HepG2 (cell line): ENCODE results near the gene ADGRD1. TPM values are rescaled to one million over a fixed set of nuclear protein-coding genes. Genes with fewer than 3 reads are reported as not detected.

Experiments used
- ATAC-seq: fragments of 200-7000 bp; cut with Tn5 transposase; 3 replicates; pipeline ENCODE4 v1.9.1; 2020; ENCODE audit warnings: mild to moderate bottlenecking, moderate library complexity
- BruUV-seq: library from RNA; stranded (reverse); fragments of 400-500 nt; replicated peaks from 2 replicates; lab custom pipeline; 2021; lab: Mats Ljungman, UMichigan
- CTCF ChIA-PET: fragments of 300-600 bp; formaldehyde crosslinking; extraction: SDS; loops from one replicate; lab custom pipeline; 2021; ENCODE audit warnings: low total read pairs, inconsistent platforms, low intra/inter-chr PET ratio; lab: Yijun Ruan, JAX
- POLR2A ChIA-PET: fragments of 350-600 bp; sonication (Branson Sonifier 250); formaldehyde crosslinking; loops from one replicate; lab custom pipeline; 2020; ENCODE audit warnings: antibody characterized with exemption, inconsistent platforms; lab: Yijun Ruan, JAX
- DNase-seq: peaks from one replicate; pipeline ENCODE4 v3.0.0-alpha.2; 2015; ENCODE audit warnings: low spot score
- FAIRE-seq: peaks from 3 replicates; lab custom pipeline; 2011; peaks lifted over from hg19 to GRCh38; lab: Jason Lieb, UNC
- H2AFZ ChIP-seq: one replicate; pipeline ENCODE4 v1.6.1; 2011; ENCODE audit warnings: low read length, inconsistent platforms
- H3K27ac ChIP-seq: fragments of 300-600 bp; 3 replicates; pipeline ENCODE4 v1.8.0; 2011; ENCODE audit warnings: mixed run types, mild to moderate bottlenecking, mixed read lengths, low read length, inconsistent platforms; ENCODE audit not compliant: insufficient read depth; ENCODE audit errors: extremely low read length
- H3K27me3 ChIP-seq, 2 experiments: fragments of 200-600 bp in 1 of 2; 2 replicates in 1 of 2; 3 replicates in 1 of 2; pipeline versions ENCODE4 v1.6.0 to v1.8.0; 2011; ENCODE audit warnings: low read length in 2 of 2, mild to moderate bottlenecking in 2 of 2, moderate library complexity in 2 of 2, inconsistent platforms in 1 of 2; ENCODE audit not compliant: insufficient read depth in 2 of 2, control insufficient read depth in 1 of 2
- H3K36me3 ChIP-seq, 2 experiments: fragments of 200-600 bp in 1 of 2; replicated peaks in 1 of 2; 2 replicates in 1 of 2; 3 replicates in 1 of 2; pipeline versions ENCODE4 v1.5.1 to v1.8.0; 2011; ENCODE audit warnings: low read length in 2 of 2, inconsistent platforms in 1 of 2; ENCODE audit not compliant: insufficient read depth in 2 of 2, control insufficient read depth in 1 of 2
- H3K4me1 ChIP-seq: 2 replicates; pipeline ENCODE4 v1.5.1; 2012; ENCODE audit warnings: low read length, inconsistent platforms; ENCODE audit not compliant: insufficient read depth
- H3K4me2 ChIP-seq: 2 replicates; pipeline ENCODE4 v1.6.0; 2011; ENCODE audit warnings: low read depth, low read length, inconsistent platforms
- H3K4me3 ChIP-seq, 3 experiments: fragments of 200-600 bp in 1 of 3; sonication (generic), shearing (Covaris generic) in 1 of 3; replicated peaks in 1 of 3; 2 replicates each; pipeline ENCODE4 v1.5.1; 2011 to 2016; ENCODE audit warnings: low read length in 3 of 3, inconsistent platforms in 2 of 3, low read depth in 2 of 3, mild to moderate bottlenecking in 2 of 3, control low read depth in 1 of 3, mixed read lengths in 1 of 3; ENCODE audit not compliant: insufficient read depth in 1 of 3
- H3K79me2 ChIP-seq: one replicate; pipeline ENCODE4 v1.6.1; 2011; ENCODE audit warnings: low read length, inconsistent platforms; ENCODE audit not compliant: insufficient read depth
- H3K9ac ChIP-seq: 2 replicates; pipeline ENCODE4 v1.6.0; 2011; ENCODE audit warnings: mild to moderate bottlenecking, low read depth, low read length, inconsistent platforms; ENCODE audit not compliant: insufficient read depth
- H3K9me3 ChIP-seq: 2 replicates; pipeline ENCODE4 v1.5.1; 2012; ENCODE audit warnings: mild to moderate bottlenecking, low read length
- H4K20me1 ChIP-seq: 2 replicates; pipeline ENCODE4 v1.6.0; 2011; ENCODE audit warnings: inconsistent platforms, mild to moderate bottlenecking, low read length, moderate library complexity; ENCODE audit not compliant: insufficient read depth
- ASH2L ChIP-seq: fragments of 300-600, 200-600 bp; sonication (generic); IDR thresholded peaks from 2 replicates; pipeline ENCODE4 v1.7.0; 2017; ENCODE audit warnings: low read depth, mild to moderate bottlenecking, moderate library complexity, mixed read lengths, low read length; ENCODE audit not compliant: insufficient read length
- JUND ChIP-seq: sonication (generic); formaldehyde crosslinking; IDR thresholded peaks from 2 replicates; pipeline ENCODE4 v1.8.0; 2022; ENCODE audit warnings: mild to moderate bottlenecking, missing genetic modification reagents
- MXI1 ChIP-seq: IDR thresholded peaks from 3 replicates; pipeline ENCODE4 v1.6.1; 2012; ENCODE audit warnings: low read depth, low read length, inconsistent platforms, borderline replicate concordance
- PITX1 ChIP-seq: sonication (generic); formaldehyde crosslinking; IDR thresholded peaks from 2 replicates; pipeline ENCODE4 v1.5.1; 2020; ENCODE audit warnings: mild to moderate bottlenecking, missing genetic modification reagents
- ZNF160 ChIP-seq: sonication (generic); formaldehyde crosslinking; IDR thresholded peaks from 2 replicates; pipeline ENCODE4 v1.8.0; 2022; ENCODE audit warnings: mild to moderate bottlenecking, inconsistent platforms, missing genetic modification reagents
- ZNF333 ChIP-seq: sonication (generic); formaldehyde crosslinking; IDR thresholded peaks from 2 replicates; pipeline ENCODE4 v1.4.0; 2020; ENCODE audit warnings: mild to moderate bottlenecking, missing genetic modification reagents, borderline replicate concordance
- ZNF616 ChIP-seq: sonication (generic); formaldehyde crosslinking; IDR thresholded peaks from 2 replicates; pipeline ENCODE4 v1.5.0; 2020; ENCODE audit warnings: low read depth, mild to moderate bottlenecking, missing genetic modification reagents
- ZNF883 ChIP-seq: sonication (generic); formaldehyde crosslinking; IDR thresholded peaks from 2 replicates; pipeline ENCODE4 v1.5.1; 2020; ENCODE audit warnings: mild to moderate bottlenecking, missing genetic modification reagents; ENCODE audit errors: not compliant biosample characterization
- WGBS: methylation state at CpG from one replicate; pipeline ENCODE4 v1.1.6; 2017; ENCODE audit warnings: low lambda C conversion rate; 5-methylcytosine and 5-hydroxymethylcytosine counted together
- in situ Hi-C: cut with HindIII; loops from 2 replicates; pipeline ENCODE4 v1.10.0; 2017; ENCODE audit warnings: low pct_unique_long_range_greater_than_20kb; ENCODE audit not compliant: extremely low pct_ligation_motif_present
- intact Hi-C: fragments of 100-400 bp; cut with micrococcal nuclease; formaldehyde crosslinking; loops from one replicate; pipeline ENCODE4 v1.10.0; 2022; ENCODE audit not compliant: unreplicated experiment
- polyA plus RNA-seq, 8 experiments: library from polyadenylated mRNA; depleted of rRNA in 3 of 8; stranded (reverse) in 7 of 8; unstranded in 1 of 8; fragments of >200 nt; fragmentation: Illumina TruSeq in 4 of 8; extraction: Trizol in 4 of 8; gene quantifications; 2 replicates each; pipeline versions ENCODE4 v1.2.1 to v1.2.3, GENCODE V29; 2011 to 2016; ENCODE audit warnings: low read depth in 4 of 8, missing spikeins in 1 of 8, mixed read lengths in 1 of 8; ENCODE audit not compliant: insufficient read depth in 1 of 8
- total RNA-seq, 5 experiments: library from RNA; depleted of rRNA; stranded (reverse); fragments of >200 nt; fragmentation: Illumina TruSeq; extraction: Trizol; gene quantifications; 2 replicates each; pipeline ENCODE4 v1.2.3, GENCODE V29; 2016; ENCODE audit warnings: low read depth in 1 of 5
- TF ChIP-seq, protein P1 (sequence below): sonication (generic); formaldehyde crosslinking; IDR thresholded peaks from 2 replicates; pipeline ENCODE4 v1.4.0; 2020; ENCODE audit warnings: missing genetic modification reagents
- TF ChIP-seq, protein P2 (sequence below): sonication (generic); formaldehyde crosslinking; IDR thresholded peaks from 2 replicates; pipeline ENCODE4 v1.5.0; 2020; ENCODE audit warnings: missing genetic modification reagents
- TF ChIP-seq, protein P3 (sequence below): sonication (generic); formaldehyde crosslinking; IDR thresholded peaks from 2 replicates; pipeline ENCODE4 v1.8.0; 2022; ENCODE audit warnings: missing genetic modification reagents, mild to moderate bottlenecking, moderate library complexity, borderline replicate concordance
- TF ChIP-seq, protein P4 (sequence below): IDR thresholded peaks from 2 replicates; pipeline ENCODE4 v1.6.1; 2016; ENCODE audit warnings: low read depth
- TF ChIP-seq, protein P5 (sequence below): sonication (generic); formaldehyde crosslinking; IDR thresholded peaks from 2 replicates; pipeline ENCODE4 v1.9.0; 2022; ENCODE audit warnings: low read depth, missing genetic modification reagents

The ADGRD1 gene
- total and polyA plus RNA-seq, 2 of the 13 experiments (the other 11 are each of a cell fraction or from before 2014, with no cell fraction given), result 0.46 to 12.4 TPM

DNA sequence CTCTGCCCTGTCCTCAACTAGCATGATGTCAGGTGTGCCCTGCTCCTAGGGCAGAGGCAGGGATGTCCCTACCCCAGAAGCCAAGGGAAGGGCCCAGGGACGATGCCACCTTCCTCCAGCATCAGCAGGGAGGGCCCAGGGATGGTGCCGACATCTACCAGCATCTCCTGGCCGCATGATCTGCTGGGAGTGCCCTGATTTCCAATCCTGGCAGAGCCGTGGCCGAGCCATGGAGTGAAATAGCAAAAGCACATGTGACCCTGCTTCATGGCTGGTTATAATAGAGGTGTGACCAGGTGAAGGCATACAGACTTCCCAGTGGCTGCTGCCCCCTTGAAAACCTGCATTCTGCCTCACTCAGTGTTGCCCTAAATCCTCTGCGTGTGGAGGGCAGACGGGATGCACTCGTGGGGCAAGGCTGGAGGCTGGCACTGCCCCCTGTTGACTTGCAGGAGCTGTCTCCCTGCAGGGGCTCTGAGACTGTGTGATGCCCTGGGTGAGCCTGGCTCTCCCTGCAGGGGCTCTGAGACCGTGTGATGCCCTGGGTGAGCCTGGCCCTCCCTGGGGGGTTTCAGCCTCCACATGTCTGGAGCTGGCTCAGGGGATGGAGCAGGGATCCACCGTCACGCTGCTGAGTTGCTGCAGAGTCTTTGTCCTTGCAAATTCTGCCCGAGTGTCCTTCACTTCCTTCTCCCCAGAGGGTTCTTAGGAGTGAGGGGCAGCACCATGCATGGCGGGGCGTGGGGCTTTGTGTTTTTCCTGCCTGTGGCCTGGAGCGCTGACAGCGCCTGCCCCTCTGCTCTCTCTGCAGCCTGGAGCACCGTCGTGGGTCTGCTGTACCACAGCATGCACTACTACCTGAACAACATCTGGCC is 51.7 kb downstream of the ADGRD1 start:
- no peaks in the 10 kb centered on the region for H3K27me3 ChIP-seq
- H2AFZ ChIP-seq, result no peak overlapping the region
- peaks cover 45% of the 10 kb centered on the region for H3K4me1 ChIP-seq
- ChIA-PET POLR2A (no interaction called here), CTCF (no interaction called here)
- WGBS, result 91% methylated on average over 12 of the region's 18 CpGs
- DNase-seq (no peak), FAIRE-seq (no peak), ATAC-seq (no peak)
- in situ Hi-C loops (no loop called here), intact Hi-C loops (no loop called here)
- BruUV-seq, result no TSS peak
- H3K79me2 ChIP-seq, result no peaks in the 10 kb centered on the region
- no peak overlapping the region for H3K9ac ChIP-seq
- H3K4me2 ChIP-seq, result no peak overlapping the region
- no peaks in the 10 kb centered on the region; a peak in 1 of 5 replicates for H3K36me3 ChIP-seq
- no peak overlapping the region for H3K4me3 ChIP-seq
- no peak overlapping the region for H3K27ac ChIP-seq
- H4K20me1 ChIP-seq, result no peaks in the 10 kb centered on the region
- H3K9me3 ChIP-seq, result no peaks in the 10 kb centered on the region
- no peak for TF ChIP-seq ZNF160 (CRISPR knock-in tag)
- TF ChIP-seq PITX1 (CRISPR knock-in tag), result no peak
- no peak for TF ChIP-seq ZNF616
- TF ChIP-seq ZNF883 (CRISPR knock-in tag), result no peak
- TF ChIP-seq, protein P1, sequence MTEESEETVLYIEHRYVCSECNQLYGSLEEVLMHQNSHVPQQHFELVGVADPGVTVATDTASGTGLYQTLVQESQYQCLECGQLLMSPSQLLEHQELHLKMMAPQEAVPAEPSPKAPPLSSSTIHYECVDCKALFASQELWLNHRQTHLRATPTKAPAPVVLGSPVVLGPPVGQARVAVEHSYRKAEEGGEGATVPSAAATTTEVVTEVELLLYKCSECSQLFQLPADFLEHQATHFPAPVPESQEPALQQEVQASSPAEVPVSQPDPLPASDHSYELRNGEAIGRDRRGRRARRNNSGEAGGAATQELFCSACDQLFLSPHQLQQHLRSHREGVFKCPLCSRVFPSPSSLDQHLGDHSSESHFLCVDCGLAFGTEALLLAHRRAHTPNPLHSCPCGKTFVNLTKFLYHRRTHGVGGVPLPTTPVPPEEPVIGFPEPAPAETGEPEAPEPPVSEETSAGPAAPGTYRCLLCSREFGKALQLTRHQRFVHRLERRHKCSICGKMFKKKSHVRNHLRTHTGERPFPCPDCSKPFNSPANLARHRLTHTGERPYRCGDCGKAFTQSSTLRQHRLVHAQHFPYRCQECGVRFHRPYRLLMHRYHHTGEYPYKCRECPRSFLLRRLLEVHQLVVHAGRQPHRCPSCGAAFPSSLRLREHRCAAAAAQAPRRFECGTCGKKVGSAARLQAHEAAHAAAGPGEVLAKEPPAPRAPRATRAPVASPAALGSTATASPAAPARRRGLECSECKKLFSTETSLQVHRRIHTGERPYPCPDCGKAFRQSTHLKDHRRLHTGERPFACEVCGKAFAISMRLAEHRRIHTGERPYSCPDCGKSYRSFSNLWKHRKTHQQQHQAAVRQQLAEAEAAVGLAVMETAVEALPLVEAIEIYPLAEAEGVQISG (CRISPR knock-in tag), result no peak
- TF ChIP-seq, protein P2, sequence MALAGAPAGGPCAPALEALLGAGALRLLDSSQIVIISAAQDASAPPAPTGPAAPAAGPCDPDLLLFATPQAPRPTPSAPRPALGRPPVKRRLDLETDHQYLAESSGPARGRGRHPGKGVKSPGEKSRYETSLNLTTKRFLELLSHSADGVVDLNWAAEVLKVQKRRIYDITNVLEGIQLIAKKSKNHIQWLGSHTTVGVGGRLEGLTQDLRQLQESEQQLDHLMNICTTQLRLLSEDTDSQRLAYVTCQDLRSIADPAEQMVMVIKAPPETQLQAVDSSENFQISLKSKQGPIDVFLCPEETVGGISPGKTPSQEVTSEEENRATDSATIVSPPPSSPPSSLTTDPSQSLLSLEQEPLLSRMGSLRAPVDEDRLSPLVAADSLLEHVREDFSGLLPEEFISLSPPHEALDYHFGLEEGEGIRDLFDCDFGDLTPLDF (CRISPR knock-in tag), result no peak
- no peak for TF ChIP-seq JUND (CRISPR knock-in tag)
- TF ChIP-seq MXI1, result no peak
- TF ChIP-seq, protein P3, sequence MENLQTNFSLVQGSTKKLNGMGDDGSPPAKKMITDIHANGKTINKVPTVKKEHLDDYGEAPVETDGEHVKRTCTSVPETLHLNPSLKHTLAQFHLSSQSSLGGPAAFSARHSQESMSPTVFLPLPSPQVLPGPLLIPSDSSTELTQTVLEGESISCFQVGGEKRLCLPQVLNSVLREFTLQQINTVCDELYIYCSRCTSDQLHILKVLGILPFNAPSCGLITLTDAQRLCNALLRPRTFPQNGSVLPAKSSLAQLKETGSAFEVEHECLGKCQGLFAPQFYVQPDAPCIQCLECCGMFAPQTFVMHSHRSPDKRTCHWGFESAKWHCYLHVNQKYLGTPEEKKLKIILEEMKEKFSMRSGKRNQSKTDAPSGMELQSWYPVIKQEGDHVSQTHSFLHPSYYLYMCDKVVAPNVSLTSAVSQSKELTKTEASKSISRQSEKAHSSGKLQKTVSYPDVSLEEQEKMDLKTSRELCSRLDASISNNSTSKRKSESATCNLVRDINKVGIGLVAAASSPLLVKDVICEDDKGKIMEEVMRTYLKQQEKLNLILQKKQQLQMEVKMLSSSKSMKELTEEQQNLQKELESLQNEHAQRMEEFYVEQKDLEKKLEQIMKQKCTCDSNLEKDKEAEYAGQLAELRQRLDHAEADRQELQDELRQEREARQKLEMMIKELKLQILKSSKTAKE, result no peak
- no peak for TF ChIP-seq ASH2L
- TF ChIP-seq ZNF333 (CRISPR knock-in tag), result no peak
- TF ChIP-seq, protein P4, sequence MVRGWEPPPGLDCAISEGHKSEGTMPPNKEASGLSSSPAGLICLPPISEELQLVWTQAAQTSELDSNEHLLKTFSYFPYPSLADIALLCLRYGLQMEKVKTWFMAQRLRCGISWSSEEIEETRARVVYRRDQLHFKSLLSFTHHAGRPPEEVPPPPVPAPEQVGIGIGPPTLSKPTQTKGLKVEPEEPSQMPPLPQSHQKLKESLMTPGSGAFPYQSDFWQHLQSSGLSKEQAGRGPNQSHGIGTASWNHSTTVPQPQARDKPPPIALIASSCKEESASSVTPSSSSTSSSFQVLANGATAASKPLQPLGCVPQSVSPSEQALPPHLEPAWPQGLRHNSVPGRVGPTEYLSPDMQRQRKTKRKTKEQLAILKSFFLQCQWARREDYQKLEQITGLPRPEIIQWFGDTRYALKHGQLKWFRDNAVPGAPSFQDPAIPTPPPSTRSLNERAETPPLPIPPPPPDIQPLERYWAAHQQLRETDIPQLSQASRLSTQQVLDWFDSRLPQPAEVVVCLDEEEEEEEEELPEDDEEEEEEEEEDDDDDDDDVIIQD (CRISPR knock-in tag), result no peak
- TF ChIP-seq, protein P5, sequence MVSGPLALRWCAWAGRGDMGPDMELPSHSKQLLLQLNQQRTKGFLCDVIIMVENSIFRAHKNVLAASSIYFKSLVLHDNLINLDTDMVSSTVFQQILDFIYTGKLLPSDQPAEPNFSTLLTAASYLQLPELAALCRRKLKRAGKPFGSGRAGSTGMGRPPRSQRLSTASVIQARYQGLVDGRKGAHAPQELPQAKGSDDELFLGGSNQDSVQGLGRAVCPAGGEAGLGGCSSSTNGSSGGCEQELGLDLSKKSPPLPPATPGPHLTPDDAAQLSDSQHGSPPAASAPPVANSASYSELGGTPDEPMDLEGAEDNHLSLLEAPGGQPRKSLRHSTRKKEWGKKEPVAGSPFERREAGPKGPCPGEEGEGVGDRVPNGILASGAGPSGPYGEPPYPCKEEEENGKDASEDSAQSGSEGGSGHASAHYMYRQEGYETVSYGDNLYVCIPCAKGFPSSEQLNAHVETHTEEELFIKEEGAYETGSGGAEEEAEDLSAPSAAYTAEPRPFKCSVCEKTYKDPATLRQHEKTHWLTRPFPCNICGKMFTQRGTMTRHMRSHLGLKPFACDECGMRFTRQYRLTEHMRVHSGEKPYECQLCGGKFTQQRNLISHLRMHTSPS (CRISPR knock-in tag), result no peak
